ENCODE data around the gene MAJIN. TPM values are rescaled to one million over a fixed set of nuclear protein-coding genes. Genes with fewer than 3 reads are reported as not detected.
A peak's percentile ranks its signal among the peaks of the same experiment; 100 is the strongest.

Gene MAJIN
- total and polyA plus RNA-seq, 9 of the 15 experiments (the other 6 are each of a cell fraction or from before 2014, with no cell fraction given): 0.17 to 0.83 (median 0.24) TPM; not detected in 2

DNA sequence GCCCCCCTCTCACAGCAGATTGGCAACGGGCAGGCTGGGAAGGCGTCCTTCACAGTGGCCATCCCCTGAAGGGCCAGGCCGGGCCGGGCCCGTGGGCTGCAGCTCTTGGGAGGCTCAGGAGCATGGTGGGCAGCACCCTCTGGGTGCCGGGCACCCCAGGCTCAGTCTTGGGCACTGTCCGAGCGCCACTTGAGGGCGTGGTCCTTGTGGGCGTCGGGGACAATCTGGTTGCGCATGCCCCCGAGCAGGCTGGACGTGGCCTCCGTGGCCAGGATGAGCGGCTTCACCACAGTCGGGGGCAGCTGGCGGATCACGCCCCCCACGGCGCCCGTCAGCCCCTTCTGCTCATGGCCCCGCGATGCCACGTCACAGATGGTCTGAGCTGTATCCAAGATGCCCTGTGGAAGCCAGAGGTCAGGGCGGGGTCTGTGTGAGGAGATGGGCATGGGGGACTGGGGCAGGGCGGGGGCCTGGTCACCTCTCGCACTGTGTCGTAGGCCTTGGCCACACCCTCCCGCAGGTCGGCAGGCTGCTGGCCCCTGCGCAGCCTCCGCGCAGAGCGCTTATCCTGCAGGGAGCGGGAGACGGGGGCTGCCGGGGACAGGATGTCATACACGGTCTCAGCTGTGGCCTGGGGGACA is 77.0 kb downstream of the MAJIN start:
- ChIA-PET POLR2A (interaction anchor here (0.6 kb wide), 2 partner anchors 45 to 88 kb away, joined by 4 to 5 read pairs; no protein-coding TSS in a partner anchor), CTCF (ENCODE audit: low intra/inter-chr PET ratio) (interaction anchor here (0.5 to 3.4 kb wide), 4 partner anchors 16 to 208 kb away, joined by 3 to 39 read pairs (median 8); no protein-coding TSS in a partner anchor)
- no peak for DNase-seq (ENCODE audit: extremely low read depth in 1 of 4, low spot score in 3 of 4)
- Histone ChIP-seq H3K4me3 (no peak overlapping the region), H3K9me3 (replicated peaks; ENCODE audit: control insufficient read depth, insufficient read depth, low read depth, low read length) (no peaks in the 10 kb centered on the region), H3K4me1 (replicated peaks in 1 of 2; ENCODE audit: control insufficient read depth in 2 of 2, insufficient read depth in 2 of 2, low read length in 2 of 2) (peaks cover 9 to 66% of the 10 kb centered on the region in 2 experiments; a peak in 4 of 5 replicates), H3K36me3 (ENCODE audit: control insufficient read depth, insufficient read depth, low read length) (peaks cover 46% of the 10 kb centered on the region; the same call in 2 of the 3 replicates), H3K27me3 (ENCODE audit: control insufficient read depth in 2 of 2, insufficient read depth in 2 of 2, low read length in 2 of 2) (no peaks in the 10 kb centered on the region), H3K9me1 (ENCODE audit: control insufficient read depth, insufficient read depth, low read length) (no peaks in the 10 kb centered on the region), H3K79me2 (ENCODE audit: control insufficient read depth, insufficient read depth, low read length) (no peaks in the 10 kb centered on the region), H4K20me1 (replicated peaks; ENCODE audit: control insufficient read depth, insufficient read depth, low read length) (no peaks in the 10 kb centered on the region), H3K4me2 (ENCODE audit: insufficient read depth, low read length) (no peak overlapping the region), H3K9ac (ENCODE audit: insufficient read depth in 1 of 2, low read depth in 2 of 2, low read length in 2 of 2) (peak overlapping the region in 1 of 2 experiments; percentile 79; a peak in 2 of 4 replicates), H2AFZ (ENCODE audit: low read depth, low read length) (no peak overlapping the region), H3K27ac (ENCODE audit: extremely low read depth, low read depth, low read length) (no peak overlapping the region)
- 73% methylated on average over 36 of the region's 39 CpGs for WGBS (ENCODE audit: insufficient coverage, low coverage, missing lambda C conversion rate)
- TSS peak; percentile 35 for BruUV-seq (replicated peaks)
- FAIRE-seq: no peak
- in situ Hi-C loops (cut with MboI) (loop anchor here (5.0 kb wide), 2 partner anchors 48 to 108 kb away; no protein-coding TSS in a partner anchor), intact Hi-C loops (cut with micrococcal nuclease) (loop anchor here (1.0 to 5.0 kb wide), 2 partner anchors 48 to 108 kb away; no protein-coding TSS in a partner anchor)
- peak; percentile 22 for ATAC-seq
- TF ChIP-seq ZNF444 (CRISPR knock-in tag; IDR thresholded peaks at IDR 0.05) (no peak), STAG1 (CRISPR knock-in tag; IDR thresholded peaks at IDR 0.05; ENCODE audit: borderline replicate concordance) (no peak), ZBTB7A (IDR thresholded peaks at IDR 0.05; ENCODE audit: borderline replicate concordance, control insufficient read depth, low read depth, low read length) (peak; percentile 21; the same call in 1 of the 2 replicates), ZNF239 (CRISPR knock-in tag; IDR thresholded peaks at IDR 0.05) (no peak), POLR2G (IDR thresholded peaks at IDR 0.05; ENCODE audit: low read depth, low read length) (peak; percentile 16; the same call in 1 of the 2 replicates), CBX3 (IDR thresholded peaks at IDR 0.05; ENCODE audit: borderline replicate concordance in 1 of 2, low read length in 2 of 2) (no peak), HLTF (IDR thresholded peaks at IDR 0.05) (no peak), CREB1 (IDR thresholded peaks at IDR 0.05) (no peak), CREB1 (CRISPR knock-in tag; IDR thresholded peaks at IDR 0.05) (0 out of 2 replicates have a peak, but pooled peaks have one; percentile 17)
- TF ChIP-seq, protein P1, sequence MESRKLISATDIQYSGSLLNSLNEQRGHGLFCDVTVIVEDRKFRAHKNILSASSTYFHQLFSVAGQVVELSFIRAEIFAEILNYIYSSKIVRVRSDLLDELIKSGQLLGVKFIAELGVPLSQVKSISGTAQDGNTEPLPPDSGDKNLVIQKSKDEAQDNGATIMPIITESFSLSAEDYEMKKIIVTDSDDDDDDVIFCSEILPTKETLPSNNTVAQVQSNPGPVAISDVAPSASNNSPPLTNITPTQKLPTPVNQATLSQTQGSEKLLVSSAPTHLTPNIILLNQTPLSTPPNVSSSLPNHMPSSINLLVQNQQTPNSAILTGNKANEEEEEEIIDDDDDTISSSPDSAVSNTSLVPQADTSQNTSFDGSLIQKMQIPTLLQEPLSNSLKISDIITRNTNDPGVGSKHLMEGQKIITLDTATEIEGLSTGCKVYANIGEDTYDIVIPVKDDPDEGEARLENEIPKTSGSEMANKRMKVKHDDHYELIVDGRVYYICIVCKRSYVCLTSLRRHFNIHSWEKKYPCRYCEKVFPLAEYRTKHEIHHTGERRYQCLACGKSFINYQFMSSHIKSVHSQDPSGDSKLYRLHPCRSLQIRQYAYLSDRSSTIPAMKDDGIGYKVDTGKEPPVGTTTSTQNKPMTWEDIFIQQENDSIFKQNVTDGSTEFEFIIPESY (CRISPR knock-in tag; IDR thresholded peaks at IDR 0.05): peak; percentile 91
- TF ChIP-seq, protein P2, sequence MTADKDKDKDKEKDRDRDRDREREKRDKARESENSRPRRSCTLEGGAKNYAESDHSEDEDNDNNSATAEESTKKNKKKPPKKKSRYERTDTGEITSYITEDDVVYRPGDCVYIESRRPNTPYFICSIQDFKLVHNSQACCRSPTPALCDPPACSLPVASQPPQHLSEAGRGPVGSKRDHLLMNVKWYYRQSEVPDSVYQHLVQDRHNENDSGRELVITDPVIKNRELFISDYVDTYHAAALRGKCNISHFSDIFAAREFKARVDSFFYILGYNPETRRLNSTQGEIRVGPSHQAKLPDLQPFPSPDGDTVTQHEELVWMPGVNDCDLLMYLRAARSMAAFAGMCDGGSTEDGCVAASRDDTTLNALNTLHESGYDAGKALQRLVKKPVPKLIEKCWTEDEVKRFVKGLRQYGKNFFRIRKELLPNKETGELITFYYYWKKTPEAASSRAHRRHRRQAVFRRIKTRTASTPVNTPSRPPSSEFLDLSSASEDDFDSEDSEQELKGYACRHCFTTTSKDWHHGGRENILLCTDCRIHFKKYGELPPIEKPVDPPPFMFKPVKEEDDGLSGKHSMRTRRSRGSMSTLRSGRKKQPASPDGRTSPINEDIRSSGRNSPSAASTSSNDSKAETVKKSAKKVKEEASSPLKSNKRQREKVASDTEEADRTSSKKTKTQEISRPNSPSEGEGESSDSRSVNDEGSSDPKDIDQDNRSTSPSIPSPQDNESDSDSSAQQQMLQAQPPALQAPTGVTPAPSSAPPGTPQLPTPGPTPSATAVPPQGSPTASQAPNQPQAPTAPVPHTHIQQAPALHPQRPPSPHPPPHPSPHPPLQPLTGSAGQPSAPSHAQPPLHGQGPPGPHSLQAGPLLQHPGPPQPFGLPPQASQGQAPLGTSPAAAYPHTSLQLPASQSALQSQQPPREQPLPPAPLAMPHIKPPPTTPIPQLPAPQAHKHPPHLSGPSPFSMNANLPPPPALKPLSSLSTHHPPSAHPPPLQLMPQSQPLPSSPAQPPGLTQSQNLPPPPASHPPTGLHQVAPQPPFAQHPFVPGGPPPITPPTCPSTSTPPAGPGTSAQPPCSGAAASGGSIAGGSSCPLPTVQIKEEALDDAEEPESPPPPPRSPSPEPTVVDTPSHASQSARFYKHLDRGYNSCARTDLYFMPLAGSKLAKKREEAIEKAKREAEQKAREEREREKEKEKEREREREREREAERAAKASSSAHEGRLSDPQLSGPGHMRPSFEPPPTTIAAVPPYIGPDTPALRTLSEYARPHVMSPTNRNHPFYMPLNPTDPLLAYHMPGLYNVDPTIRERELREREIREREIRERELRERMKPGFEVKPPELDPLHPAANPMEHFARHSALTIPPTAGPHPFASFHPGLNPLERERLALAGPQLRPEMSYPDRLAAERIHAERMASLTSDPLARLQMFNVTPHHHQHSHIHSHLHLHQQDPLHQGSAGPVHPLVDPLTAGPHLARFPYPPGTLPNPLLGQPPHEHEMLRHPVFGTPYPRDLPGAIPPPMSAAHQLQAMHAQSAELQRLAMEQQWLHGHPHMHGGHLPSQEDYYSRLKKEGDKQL (CRISPR knock-in tag; IDR thresholded peaks at IDR 0.05; ENCODE audit: borderline replicate concordance): no peak
- TF ChIP-seq, protein P3, sequence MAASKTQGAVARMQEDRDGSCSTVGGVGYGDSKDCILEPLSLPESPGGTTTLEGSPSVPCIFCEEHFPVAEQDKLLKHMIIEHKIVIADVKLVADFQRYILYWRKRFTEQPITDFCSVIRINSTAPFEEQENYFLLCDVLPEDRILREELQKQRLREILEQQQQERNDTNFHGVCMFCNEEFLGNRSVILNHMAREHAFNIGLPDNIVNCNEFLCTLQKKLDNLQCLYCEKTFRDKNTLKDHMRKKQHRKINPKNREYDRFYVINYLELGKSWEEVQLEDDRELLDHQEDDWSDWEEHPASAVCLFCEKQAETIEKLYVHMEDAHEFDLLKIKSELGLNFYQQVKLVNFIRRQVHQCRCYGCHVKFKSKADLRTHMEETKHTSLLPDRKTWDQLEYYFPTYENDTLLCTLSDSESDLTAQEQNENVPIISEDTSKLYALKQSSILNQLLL (CRISPR knock-in tag; IDR thresholded peaks at IDR 0.05; ENCODE audit: borderline replicate concordance): no peak

All from K562 (cell line).